HFF-Myc (cell line): ENCODE measurements around the gene CADM1.

Source experiments
- DNase-seq: peaks from one replicate; pipeline ENCODE4 v3.0.0-alpha.2; 2011; ENCODE audit warnings: low read depth; ENCODE audit errors: extremely low read depth
- H3K4me3 ChIP-seq: replicated peaks from 2 replicates; pipeline ENCODE4 v1.5.1; 2011; ENCODE audit warnings: low read depth, mild to moderate bottlenecking, control low read depth, low read length
- TF ChIP-seq, protein P1 (sequence below): IDR thresholded peaks from 2 replicates; pipeline ENCODE4 v1.5.1; 2012; ENCODE audit warnings: mild to moderate bottlenecking, low read depth, low read length, control low read depth; ENCODE audit errors: missing control alignments

The CADM1 gene

DNA sequence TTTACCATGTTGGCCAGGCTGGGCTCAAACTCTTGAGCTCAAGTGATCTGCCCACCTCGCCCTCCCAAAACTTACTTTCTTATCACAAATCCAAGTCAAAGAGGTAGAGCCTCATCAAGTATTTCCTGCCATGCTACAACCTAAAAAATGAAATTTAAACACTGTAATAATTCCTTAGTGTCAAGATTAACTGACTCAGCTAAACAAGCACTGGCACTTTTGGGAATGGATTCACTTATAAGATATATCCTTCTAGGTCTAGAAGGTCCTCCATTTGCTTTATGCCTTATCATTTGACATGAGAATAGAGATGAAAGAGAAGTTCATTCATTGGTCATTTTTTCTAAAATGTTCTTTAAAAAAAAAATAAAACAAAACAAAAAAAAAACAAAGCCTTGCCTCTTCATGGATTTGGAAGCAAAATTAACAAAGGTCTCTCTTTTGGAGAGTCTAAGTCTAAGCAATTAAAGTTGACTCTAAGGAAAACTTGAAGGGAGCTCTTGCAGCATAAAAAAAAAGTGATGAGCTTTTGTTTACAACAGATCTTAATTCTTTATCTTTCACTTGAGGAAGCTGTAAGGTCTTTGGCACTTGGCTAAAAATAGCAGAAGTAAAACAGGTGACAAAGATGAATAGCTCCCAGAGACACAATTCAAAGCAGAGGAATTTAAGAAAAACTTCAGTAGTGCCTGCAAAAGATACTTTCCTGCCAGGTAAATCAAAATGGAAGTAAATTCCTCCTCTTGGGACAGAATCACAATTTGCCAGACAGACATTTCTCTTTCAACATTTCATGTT is 50.3 kb downstream of the CADM1 start:
- no peak for DNase-seq
- no peak overlapping the region for H3K4me3 ChIP-seq
- TF ChIP-seq, protein P1, sequence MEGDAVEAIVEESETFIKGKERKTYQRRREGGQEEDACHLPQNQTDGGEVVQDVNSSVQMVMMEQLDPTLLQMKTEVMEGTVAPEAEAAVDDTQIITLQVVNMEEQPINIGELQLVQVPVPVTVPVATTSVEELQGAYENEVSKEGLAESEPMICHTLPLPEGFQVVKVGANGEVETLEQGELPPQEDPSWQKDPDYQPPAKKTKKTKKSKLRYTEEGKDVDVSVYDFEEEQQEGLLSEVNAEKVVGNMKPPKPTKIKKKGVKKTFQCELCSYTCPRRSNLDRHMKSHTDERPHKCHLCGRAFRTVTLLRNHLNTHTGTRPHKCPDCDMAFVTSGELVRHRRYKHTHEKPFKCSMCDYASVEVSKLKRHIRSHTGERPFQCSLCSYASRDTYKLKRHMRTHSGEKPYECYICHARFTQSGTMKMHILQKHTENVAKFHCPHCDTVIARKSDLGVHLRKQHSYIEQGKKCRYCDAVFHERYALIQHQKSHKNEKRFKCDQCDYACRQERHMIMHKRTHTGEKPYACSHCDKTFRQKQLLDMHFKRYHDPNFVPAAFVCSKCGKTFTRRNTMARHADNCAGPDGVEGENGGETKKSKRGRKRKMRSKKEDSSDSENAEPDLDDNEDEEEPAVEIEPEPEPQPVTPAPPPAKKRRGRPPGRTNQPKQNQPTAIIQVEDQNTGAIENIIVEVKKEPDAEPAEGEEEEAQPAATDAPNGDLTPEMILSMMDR = no peak

DNA sequence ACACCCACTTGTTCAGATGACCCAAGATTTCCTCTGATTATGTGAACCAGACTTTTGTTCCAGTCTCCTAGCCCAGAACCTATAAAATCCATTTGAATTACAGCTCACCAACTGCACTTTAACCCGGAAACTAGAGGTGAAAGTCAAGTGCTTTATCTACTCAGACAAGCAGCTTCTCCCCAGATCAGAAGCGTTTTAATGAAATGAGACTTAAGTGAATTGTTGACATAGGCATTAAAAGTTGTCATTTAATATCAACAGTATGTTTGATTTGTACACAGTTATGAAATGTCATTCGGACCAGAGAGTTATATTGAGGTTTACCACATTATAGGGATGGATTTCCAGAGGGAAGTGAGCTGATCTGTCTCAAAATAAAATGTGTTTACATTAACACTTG is 52.0 kb downstream of the CADM1 start:
- no peak for DNase-seq
- TF ChIP-seq, protein P1 = no peak
- no peak overlapping the region for H3K4me3 ChIP-seq

DNA sequence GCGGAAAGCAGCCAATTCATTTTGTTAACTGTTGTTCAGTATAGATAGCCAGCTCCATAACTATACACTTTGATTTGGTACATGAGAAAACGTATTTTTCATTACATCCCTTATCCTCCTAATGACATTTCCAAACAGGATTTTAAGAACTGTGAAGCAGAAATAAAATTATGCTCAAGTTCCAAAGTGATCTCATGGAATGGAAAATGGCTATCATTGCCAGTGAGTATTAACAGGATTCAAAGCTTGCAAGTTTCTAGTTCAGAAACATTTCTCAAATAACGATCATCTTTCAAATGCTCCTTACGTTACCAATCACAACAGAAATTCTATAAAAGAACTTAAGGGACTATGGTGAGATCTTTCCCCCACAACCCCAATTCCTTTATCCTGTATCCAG is 53.7 kb downstream of the CADM1 start:
- TF ChIP-seq, protein P1 = no peak
- H3K4me3 ChIP-seq = no peak overlapping the region
- no peak for DNase-seq

DNA sequence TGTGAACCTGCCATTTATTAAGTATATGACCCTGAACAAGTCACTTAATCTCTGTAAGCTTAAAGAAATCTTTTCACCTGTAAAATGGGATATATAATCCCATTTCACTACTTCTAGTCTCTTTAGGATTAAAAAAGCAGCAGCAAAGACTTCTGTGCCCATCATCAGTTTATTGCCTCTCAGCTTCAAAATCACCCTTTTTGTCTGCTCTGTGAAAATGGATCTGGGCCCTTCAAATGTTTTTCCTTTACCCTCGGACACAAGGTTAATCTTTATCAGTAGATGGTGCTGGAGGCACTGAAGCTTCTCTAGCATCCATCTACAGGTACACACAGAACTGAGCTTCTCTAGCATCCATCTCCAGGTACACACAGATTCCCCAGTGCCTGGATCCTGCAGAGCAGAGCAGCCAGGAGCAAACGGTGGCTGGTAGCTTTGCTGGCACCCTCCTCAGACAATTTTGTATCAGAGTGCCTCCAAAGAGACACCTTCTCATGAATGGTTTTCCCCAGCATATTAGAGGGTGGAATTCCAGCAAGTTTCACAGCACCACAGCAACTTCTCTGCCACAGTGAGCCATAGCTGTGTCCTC is 56.8 kb downstream of the CADM1 start:
- TF ChIP-seq, protein P1 = no peak
- DNase-seq = no peak
- no peak overlapping the region for H3K4me3 ChIP-seq

DNA sequence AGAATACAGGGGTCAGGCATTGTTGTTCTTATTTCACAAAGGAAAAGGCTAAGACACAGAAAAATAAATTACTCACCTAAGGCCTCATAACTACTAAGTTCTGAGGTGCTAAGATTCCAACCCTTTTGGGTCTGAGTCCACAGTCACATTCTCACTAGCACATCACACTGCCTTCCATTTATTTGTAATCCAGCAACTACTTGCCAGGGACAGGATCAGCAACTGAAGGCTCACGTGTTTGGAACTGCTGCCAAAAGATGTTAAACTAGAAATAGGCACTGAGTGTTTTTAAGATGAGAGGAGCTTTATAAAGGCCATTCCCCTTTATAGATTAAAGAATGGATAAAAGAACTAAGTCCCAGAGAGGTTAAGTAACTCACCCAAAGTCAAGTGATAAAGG is 58.0 kb downstream of the CADM1 start:
- no peak overlapping the region for H3K4me3 ChIP-seq
- DNase-seq = no peak
- TF ChIP-seq, protein P1 = no peak

DNA sequence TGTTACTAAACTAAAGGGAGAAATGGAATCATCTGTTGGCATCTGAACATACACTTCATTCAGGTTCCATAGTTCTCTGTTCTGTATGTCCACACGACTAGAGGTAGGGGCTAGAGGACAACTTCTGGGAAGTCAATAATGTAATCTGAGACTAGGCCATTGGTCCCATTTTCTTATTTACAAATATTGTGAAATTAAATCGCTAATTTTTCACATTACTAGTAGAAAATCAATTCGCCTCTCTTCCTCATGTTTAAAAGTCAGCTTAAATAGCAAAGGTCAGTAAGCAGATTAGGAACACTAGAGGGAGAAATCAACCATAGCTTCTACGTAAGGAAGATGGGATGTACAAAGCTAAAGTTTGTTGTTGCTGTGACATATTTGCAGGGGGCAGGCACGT is 59.7 kb downstream of the CADM1 start:
- TF ChIP-seq, protein P1 = no peak
- DNase-seq = no peak
- no peak overlapping the region for H3K4me3 ChIP-seq
